Activated effector memory CD4-positive, alpha-beta T cell treated with anti-CD3 and anti-CD28 coated beads, Interleukin-2, amount 50 U/mL, for 16 hours (primary cell): Measurements from ENCODE around the gene TPST2.

Source experiments
- DNase-seq: peaks from one replicate; pipeline ENCODE4 v3.0.0-alpha.2; 2020

The TPST2 gene

GRCh38 chr22:26489447-26490036, 100.4 kb downstream of the TPST2 start:
- DNase-seq: no peak

- no peak for DNase-seq
These were observed 101.9 kb downstream of the TPST2 start for GRCh38 chr22:26487996-26488395.

GRCh38 chr22:26486394-26486793, 103.5 kb downstream of the TPST2 start:
- no peak for DNase-seq

- peak; percentile 42 for DNase-seq
These were observed 104.0 kb downstream of the TPST2 start for GRCh38 chr22:26485806-26486390.

- DNase-seq: peak; percentile 33
These were observed 104.9 kb downstream of the TPST2 start for GRCh38 chr22:26485013-26485412.

GRCh38 chr22:26484360-26484706, 105.6 kb downstream of the TPST2 start:
- DNase-seq: no peak

- peak; percentile 98 for DNase-seq
These were observed 106.2 kb downstream of the TPST2 start, which contains the start of the genes HPS4 and SRRD for GRCh38 chr22:26483439-26484359. Gene HPS4 (minus strand): TSS chr22:26483783. CDS start chr22:26481762, 2,021 bp downstream. Gene SRRD (plus strand): TSS chr22:26483877. CDS start chr22:26483891, 14 bp downstream.

GRCh38 chr22:26483043-26483438, 106.9 kb downstream of the TPST2 start:
- DNase-seq: no peak

GRCh38 chr22:26482161-26482560, 107.8 kb downstream of the TPST2 start:
- no peak for DNase-seq

GRCh38 chr22:26481694-26482093, 108.2 kb downstream of the TPST2 start:
- DNase-seq: no peak

GRCh38 chr22:26481112-26481693, 108.7 kb downstream of the TPST2 start:
- no peak for DNase-seq

GRCh38 chr22:26480611-26480932, 109.4 kb downstream of the TPST2 start:
- no peak for DNase-seq

- DNase-seq: no peak
These were observed 109.9 kb downstream of the TPST2 start for GRCh38 chr22:26479792-26480610.

- no peak for DNase-seq
These were observed 110.7 kb downstream of the TPST2 start for GRCh38 chr22:26479043-26479791.

GRCh38 chr22:26477341-26477731, 112.6 kb downstream of the TPST2 start:
- DNase-seq: no peak

- no peak for DNase-seq
These were observed 113.1 kb downstream of the TPST2 start for GRCh38 chr22:26476705-26477340.

- DNase-seq: no peak
These were observed 115.2 kb downstream of the TPST2 start for GRCh38 chr22:26474682-26475081.
